K562 (cell line): ENCODE measurements around the gene CDC20. TPM values are rescaled to one million over a fixed set of nuclear protein-coding genes. Genes with fewer than 3 reads are reported as not detected.

Experiments
- CREM ChIP-seq: IDR thresholded peaks from 2 replicates; pipeline ENCODE4 v1.6.1; 2014; ENCODE audit warnings: antibody characterized with exemption, low read depth
- FOXP1 ChIP-seq: sonication (generic); formaldehyde crosslinking; IDR thresholded peaks from 2 replicates; pipeline ENCODE4 v1.8.0; 2022; ENCODE audit warnings: mild to moderate bottlenecking, missing genetic modification reagents
- MTA1 ChIP-seq: fragments of 450-650 bp; IDR thresholded peaks from 2 replicates; pipeline ENCODE4 v1.6.1; 2017; ENCODE audit warnings: borderline replicate concordance
- RBBP5 ChIP-seq: fragments of 200-600 bp; sonication (generic); IDR thresholded peaks from 2 replicates; pipeline ENCODE4 v1.6.1; 2012; ENCODE audit warnings: borderline replicate concordance, mild to moderate bottlenecking, low read length, control low read depth, inconsistent platforms; ENCODE audit not compliant: insufficient read depth, poor library complexity, severe bottlenecking
- TARDBP ChIP-seq: fragments of 450-650 bp; IDR thresholded peaks from 2 replicates; pipeline ENCODE4 v1.6.1; 2016
- TFAM ChIP-seq: fragments of 250-450 bp; sonication (Bioruptor Pico); conservative IDR thresholded peaks from 2 replicates; pipeline ENCODE4 v1.5.0; 2021; ENCODE audit warnings: mild to moderate bottlenecking, moderate library complexity
- TRIM24 ChIP-seq, 2 experiments: fragments of 450-650 bp; IDR thresholded peaks; 2 replicates each; pipeline ENCODE4 v1.6.1; 2016
- YY1 ChIP-seq, 3 experiments: IDR thresholded peaks; 2 replicates each; pipeline ENCODE4 v1.6.1; 2011; ENCODE audit warnings: low read length in 2 of 3, mild to moderate bottlenecking in 2 of 3, moderate library complexity in 2 of 3, borderline replicate concordance in 1 of 3, control low read depth in 1 of 3, low read depth in 1 of 3; ENCODE audit not compliant: insufficient read depth in 3 of 3, insufficient replicate concordance in 2 of 3, control insufficient read depth in 1 of 3, insufficient read length in 1 of 3; ENCODE audit errors: extremely low read depth in 1 of 3
- ZC3H11A ChIP-seq: IDR thresholded peaks from 2 replicates; pipeline ENCODE4 v1.6.1; 2012; ENCODE audit warnings: low read depth, low read length, improper control_type of control experiment
- ZNF589 ChIP-seq: fragments of 200-800 bp; sonication (Bioruptor generic); IDR thresholded peaks from 2 replicates; pipeline ENCODE4 v1.6.1; 2016; ENCODE audit warnings: low read depth, missing genetic modification characterization, missing compliant biosample characterization
- ZNF76 ChIP-seq: fragments of 250-450 bp; sonication (Bioruptor Pico); IDR thresholded peaks from 2 replicates; pipeline ENCODE4 v1.4.0; 2020; ENCODE audit warnings: mild to moderate bottlenecking, moderate library complexity, borderline replicate concordance
- polyA plus RNA-seq, 8 experiments: library from polyadenylated mRNA; depleted of rRNA in 4 of 8; stranded (reverse) in 5 of 8; unstranded in 3 of 8; fragments of >200 nt; fragmentation: Nextera tagmentation in 2 of 8; fragmentation: Illumina TruSeq in 1 of 8; extraction: Ambion mirVana in 2 of 8; extraction: Trizol in 1 of 8; gene quantifications; 2 replicates each; pipeline versions ENCODE4 v1.2.1 to v1.2.3, GENCODE V29; 2011 to 2014; ENCODE audit warnings: inconsistent platforms in 1 of 8, missing spikeins in 1 of 8
- total RNA-seq, 7 experiments: library from RNA; depleted of rRNA in 6 of 7; stranded (reverse); fragments of >200 nt in 6 of 7; fragmentation: Illumina TruSeq in 2 of 7; extraction: Trizol in 2 of 7; gene quantifications; 2 replicates each; pipeline versions ENCODE4 v1.2.1 to v1.2.3, GENCODE V29; 2011 to 2021; ENCODE audit warnings: low replicate concordance in 1 of 7
- TF ChIP-seq, protein P1 (sequence below), 2 experiments: fragments of 450-650 bp; formaldehyde crosslinking in 1 of 2; IDR thresholded peaks; 2 replicates each; pipeline versions ENCODE4 v1.4.0 to v1.6.1; 2014 to 2020; ENCODE audit warnings: mild to moderate bottlenecking in 2 of 2, borderline replicate concordance in 1 of 2, low read depth in 1 of 2
- TF ChIP-seq, protein P2 (sequence below): fragments of 450-650 bp; IDR thresholded peaks from 2 replicates; pipeline ENCODE4 v1.6.1; 2016; ENCODE audit warnings: borderline replicate concordance
- TF ChIP-seq, protein P3 (sequence below): IDR thresholded peaks from 2 replicates; pipeline ENCODE4 v1.6.1; 2012; ENCODE audit warnings: low read depth, low read length, improper control_type of control experiment, borderline replicate concordance

CDC20 gene
- total and polyA plus RNA-seq, 9 of the 15 experiments (the other 6 are each of a cell fraction or from before 2014, with no cell fraction given) = 45.2 to 224 (median 121) TPM

DNA sequence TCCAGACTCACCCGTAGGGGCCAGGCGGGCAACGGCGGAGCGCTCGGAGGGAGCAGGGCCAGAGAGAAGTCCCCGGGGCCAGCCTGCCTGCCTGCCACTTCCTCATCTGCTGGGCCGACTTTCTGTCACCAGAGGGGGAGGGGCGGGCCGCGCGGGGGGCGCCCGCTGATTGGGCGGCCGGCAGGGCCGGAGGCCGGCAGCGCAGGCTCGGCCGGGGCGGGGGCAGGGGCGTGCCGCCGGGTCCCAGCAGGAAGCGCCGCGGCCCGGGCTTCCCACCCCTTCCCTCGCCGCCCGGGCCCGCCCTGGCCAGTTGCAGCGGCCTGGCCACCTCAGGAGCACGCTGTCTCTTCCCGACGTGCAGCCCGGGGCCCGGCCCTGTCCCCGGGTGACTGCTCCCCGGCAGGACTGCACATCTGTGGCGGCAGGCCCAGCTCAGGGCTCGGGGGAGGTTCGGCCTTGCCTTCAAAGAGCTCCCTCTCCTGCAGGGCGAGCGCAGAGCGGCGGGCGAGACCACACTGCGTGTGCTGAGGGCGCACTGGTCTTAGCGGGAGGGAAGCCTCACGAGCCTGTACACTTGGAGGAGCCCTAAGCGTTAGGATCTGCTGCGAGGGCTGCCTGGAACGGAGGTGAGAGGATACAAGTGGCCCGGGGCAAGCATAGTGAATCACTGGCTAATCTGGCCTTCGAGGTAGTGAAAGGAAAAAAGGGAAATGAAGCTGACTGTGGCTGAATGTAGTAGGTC, 9.3 kb downstream of the CDC20 start, which contains the start of gene ELOVL1 (continued):
- TF ChIP-seq, protein P1, sequence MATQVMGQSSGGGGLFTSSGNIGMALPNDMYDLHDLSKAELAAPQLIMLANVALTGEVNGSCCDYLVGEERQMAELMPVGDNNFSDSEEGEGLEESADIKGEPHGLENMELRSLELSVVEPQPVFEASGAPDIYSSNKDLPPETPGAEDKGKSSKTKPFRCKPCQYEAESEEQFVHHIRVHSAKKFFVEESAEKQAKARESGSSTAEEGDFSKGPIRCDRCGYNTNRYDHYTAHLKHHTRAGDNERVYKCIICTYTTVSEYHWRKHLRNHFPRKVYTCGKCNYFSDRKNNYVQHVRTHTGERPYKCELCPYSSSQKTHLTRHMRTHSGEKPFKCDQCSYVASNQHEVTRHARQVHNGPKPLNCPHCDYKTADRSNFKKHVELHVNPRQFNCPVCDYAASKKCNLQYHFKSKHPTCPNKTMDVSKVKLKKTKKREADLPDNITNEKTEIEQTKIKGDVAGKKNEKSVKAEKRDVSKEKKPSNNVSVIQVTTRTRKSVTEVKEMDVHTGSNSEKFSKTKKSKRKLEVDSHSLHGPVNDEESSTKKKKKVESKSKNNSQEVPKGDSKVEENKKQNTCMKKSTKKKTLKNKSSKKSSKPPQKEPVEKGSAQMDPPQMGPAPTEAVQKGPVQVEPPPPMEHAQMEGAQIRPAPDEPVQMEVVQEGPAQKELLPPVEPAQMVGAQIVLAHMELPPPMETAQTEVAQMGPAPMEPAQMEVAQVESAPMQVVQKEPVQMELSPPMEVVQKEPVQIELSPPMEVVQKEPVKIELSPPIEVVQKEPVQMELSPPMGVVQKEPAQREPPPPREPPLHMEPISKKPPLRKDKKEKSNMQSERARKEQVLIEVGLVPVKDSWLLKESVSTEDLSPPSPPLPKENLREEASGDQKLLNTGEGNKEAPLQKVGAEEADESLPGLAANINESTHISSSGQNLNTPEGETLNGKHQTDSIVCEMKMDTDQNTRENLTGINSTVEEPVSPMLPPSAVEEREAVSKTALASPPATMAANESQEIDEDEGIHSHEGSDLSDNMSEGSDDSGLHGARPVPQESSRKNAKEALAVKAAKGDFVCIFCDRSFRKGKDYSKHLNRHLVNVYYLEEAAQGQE (IDR thresholded peaks at IDR 0.05; ENCODE audit: borderline replicate concordance) = peak; percentile 62
- TF ChIP-seq, protein P1 (CRISPR knock-in tag; IDR thresholded peaks at IDR 0.05; ENCODE audit: low read depth) = peak; percentile 51; the same call in 1 of the 2 replicates
- TF ChIP-seq YY1 (IDR thresholded peaks at IDR 0.05; ENCODE audit: borderline replicate concordance in 1 of 3, control insufficient read depth in 1 of 3, extremely low read depth in 1 of 3, insufficient read depth in 3 of 3, insufficient read length in 1 of 3, insufficient replicate concordance in 2 of 3, low read depth in 1 of 3, low read length in 2 of 3) (peak in 1 of 3 experiments; percentile 56), MTA1 (no peak), ZNF589 (CRISPR knock-in tag) (no peak), ZC3H11A (no peak), CREM (peak; percentile 70), RBBP5 (peak; percentile 2), FOXP1 (CRISPR knock-in tag) (peak; percentile 47), TRIM24 (IDR thresholded peaks at IDR 0.05) (peak in 1 of 2 experiments; percentile 76; a peak in 2 of 4 replicates), ZNF76 (peak; percentile 90; the same call in 1 of the 2 replicates), TFAM (CRISPR knock-in tag) (no peak), TARDBP (peak; percentile 92; the same call in 1 of the 2 replicates)
- TF ChIP-seq, protein P2, sequence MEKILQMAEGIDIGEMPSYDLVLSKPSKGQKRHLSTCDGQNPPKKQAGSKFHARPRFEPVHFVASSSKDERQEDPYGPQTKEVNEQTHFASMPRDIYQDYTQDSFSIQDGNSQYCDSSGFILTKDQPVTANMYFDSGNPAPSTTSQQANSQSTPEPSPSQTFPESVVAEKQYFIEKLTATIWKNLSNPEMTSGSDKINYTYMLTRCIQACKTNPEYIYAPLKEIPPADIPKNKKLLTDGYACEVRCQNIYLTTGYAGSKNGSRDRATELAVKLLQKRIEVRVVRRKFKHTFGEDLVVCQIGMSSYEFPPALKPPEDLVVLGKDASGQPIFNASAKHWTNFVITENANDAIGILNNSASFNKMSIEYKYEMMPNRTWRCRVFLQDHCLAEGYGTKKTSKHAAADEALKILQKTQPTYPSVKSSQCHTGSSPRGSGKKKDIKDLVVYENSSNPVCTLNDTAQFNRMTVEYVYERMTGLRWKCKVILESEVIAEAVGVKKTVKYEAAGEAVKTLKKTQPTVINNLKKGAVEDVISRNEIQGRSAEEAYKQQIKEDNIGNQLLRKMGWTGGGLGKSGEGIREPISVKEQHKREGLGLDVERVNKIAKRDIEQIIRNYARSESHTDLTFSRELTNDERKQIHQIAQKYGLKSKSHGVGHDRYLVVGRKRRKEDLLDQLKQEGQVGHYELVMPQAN = peak; percentile 83
- TF ChIP-seq, protein P3, sequence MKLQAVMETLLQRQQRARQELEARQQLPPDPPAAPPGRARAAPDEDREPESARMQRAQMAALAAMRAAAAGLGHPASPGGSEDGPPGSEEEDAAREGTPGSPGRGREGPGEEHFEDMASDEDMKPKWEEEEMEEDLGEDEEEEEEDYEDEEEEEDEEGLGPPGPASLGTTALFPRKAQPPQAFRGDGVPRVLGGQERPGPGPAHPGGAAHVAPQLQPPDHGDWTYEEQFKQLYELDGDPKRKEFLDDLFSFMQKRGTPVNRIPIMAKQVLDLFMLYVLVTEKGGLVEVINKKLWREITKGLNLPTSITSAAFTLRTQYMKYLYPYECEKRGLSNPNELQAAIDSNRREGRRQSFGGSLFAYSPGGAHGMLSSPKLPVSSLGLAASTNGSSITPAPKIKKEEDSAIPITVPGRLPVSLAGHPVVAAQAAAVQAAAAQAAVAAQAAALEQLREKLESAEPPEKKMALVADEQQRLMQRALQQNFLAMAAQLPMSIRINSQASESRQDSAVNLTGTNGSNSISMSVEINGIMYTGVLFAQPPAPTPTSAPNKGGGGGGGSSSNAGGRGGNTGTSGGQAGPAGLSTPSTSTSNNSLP = no peak
